GM12864 (cell line): Measurements from ENCODE around the gene MYO9A.

Experiments
- DNase-seq: peaks from one replicate; pipeline ENCODE4 v3.0.0-alpha.2; 2011; ENCODE audit warnings: low read depth
- H3K4me3 ChIP-seq: 2 replicates; pipeline ENCODE4 v1.5.1; 2011; ENCODE audit warnings: mild to moderate bottlenecking, low read depth, low read length, control low read depth
- CTCF ChIP-seq: IDR thresholded peaks from 2 replicates; pipeline ENCODE4 v1.5.1; 2011; ENCODE audit warnings: low read depth, mild to moderate bottlenecking, moderate library complexity, low read length, control low read depth, inconsistent platforms; ENCODE audit errors: missing control alignments

Gene MYO9A

GRCh38 chr15:71812966-71813722 is 304.8 kb downstream of the MYO9A start:
- H3K4me3 ChIP-seq: no peak overlapping the region
- no peak for TF ChIP-seq CTCF
- no peak for DNase-seq

- no peak for DNase-seq
- no peak overlapping the region for H3K4me3 ChIP-seq
- TF ChIP-seq CTCF: no peak
These were observed 305.9 kb downstream of the MYO9A start for GRCh38 chr15:71811752-71812735.

GRCh38 chr15:71811036-71811736 is 306.8 kb downstream of the MYO9A start:
- no peak for TF ChIP-seq CTCF
- no peak for DNase-seq
- no peak overlapping the region for H3K4me3 ChIP-seq

GRCh38 chr15:71810256-71811035 is 307.5 kb downstream of the MYO9A start, which contains the start of gene NR2E3:
Gene NR2E3 (plus strand): TSS chr15:71810554. CDS start chr15:71810744, 190 bp downstream.
- no peak within 1 kb of the TSS for H3K4me3 ChIP-seq
- TF ChIP-seq CTCF: no peak
- DNase-seq: no peak

- TF ChIP-seq CTCF: no peak
- no peak for DNase-seq
These were observed 308.6 kb downstream of the MYO9A start for GRCh38 chr15:71809346-71809745.

More at GRCh38 chr15:71809346-71809745, 308.6 kb downstream of the MYO9A start:
- H3K4me3 ChIP-seq: no peak overlapping the region
